ENCODE measurements around the gene RPL10.

DNA sequence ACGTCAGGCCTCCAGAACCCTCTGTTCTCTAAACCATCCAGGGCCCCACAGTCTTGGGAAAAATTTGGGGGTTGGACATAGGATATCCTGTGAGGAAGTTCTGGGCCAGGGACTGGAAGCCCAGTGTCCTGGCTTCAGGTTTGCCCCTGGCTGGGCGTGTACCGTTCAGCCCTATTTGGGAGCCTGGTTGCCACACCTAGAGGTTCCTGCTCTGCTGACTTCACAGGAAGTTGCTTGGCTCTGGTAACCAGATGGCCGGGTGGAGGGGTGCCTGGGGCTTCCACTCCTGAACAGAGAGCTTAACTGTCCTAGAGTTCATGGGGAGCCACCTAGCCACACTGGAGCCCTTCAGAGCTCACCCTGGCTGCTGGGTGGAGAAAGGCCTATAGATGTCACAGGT lies 14.3 kb downstream of the RPL10 start:
- TF ChIP-seq CTCF (IDR thresholded peaks at IDR 0.05) (no peak), SIN3A (IDR thresholded peaks at IDR 0.05; ENCODE audit: borderline replicate concordance, insufficient read depth, low read depth, low read length) (no peak), TCF7L2 (IDR thresholded peaks at IDR 0.05; ENCODE audit: low read depth, low read length) (no peak), POLR2AphosphoS5 (IDR thresholded peaks at IDR 0.05; ENCODE audit: low read depth, low read length) (no peak)
- TF ChIP-seq, protein P1, sequence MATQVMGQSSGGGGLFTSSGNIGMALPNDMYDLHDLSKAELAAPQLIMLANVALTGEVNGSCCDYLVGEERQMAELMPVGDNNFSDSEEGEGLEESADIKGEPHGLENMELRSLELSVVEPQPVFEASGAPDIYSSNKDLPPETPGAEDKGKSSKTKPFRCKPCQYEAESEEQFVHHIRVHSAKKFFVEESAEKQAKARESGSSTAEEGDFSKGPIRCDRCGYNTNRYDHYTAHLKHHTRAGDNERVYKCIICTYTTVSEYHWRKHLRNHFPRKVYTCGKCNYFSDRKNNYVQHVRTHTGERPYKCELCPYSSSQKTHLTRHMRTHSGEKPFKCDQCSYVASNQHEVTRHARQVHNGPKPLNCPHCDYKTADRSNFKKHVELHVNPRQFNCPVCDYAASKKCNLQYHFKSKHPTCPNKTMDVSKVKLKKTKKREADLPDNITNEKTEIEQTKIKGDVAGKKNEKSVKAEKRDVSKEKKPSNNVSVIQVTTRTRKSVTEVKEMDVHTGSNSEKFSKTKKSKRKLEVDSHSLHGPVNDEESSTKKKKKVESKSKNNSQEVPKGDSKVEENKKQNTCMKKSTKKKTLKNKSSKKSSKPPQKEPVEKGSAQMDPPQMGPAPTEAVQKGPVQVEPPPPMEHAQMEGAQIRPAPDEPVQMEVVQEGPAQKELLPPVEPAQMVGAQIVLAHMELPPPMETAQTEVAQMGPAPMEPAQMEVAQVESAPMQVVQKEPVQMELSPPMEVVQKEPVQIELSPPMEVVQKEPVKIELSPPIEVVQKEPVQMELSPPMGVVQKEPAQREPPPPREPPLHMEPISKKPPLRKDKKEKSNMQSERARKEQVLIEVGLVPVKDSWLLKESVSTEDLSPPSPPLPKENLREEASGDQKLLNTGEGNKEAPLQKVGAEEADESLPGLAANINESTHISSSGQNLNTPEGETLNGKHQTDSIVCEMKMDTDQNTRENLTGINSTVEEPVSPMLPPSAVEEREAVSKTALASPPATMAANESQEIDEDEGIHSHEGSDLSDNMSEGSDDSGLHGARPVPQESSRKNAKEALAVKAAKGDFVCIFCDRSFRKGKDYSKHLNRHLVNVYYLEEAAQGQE (IDR thresholded peaks at IDR 0.05; ENCODE audit: insufficient read depth in 1 of 2, low read depth in 2 of 2, low read length in 1 of 2), result no peak
